Thymus (tissue), 11 donors: ENCODE results near the gene UBE2F. TPM values are rescaled to one million over a fixed set of nuclear protein-coding genes. Genes with fewer than 3 reads are reported as not detected.

Experiments
- DNase-seq, 9 donors: peaks; one replicate each; pipeline ENCODE4 v3.0.0-alpha.2; 2013; ENCODE audit warnings: low spot score in 9 of 9, low read depth in 6 of 9, missing footprints in 1 of 9
- H3K27ac ChIP-seq, 2 donors: one replicate each; pipeline ENCODE4 v1.5.1; 2013; ENCODE audit warnings: control low read depth in 1 of 2, low read depth in 1 of 2, low read length in 1 of 2, mild to moderate bottlenecking in 1 of 2, moderate library complexity in 1 of 2
- H3K27me3 ChIP-seq, 2 donors: one replicate each; pipeline ENCODE4 v1.5.1; 2013; ENCODE audit warnings: low read length in 1 of 2; ENCODE audit not compliant: control insufficient read depth in 2 of 2, insufficient read depth in 1 of 2
- H3K36me3 ChIP-seq, 2 donors: one replicate each; pipeline ENCODE4 v1.5.1; 2013; ENCODE audit warnings: low read length in 1 of 2, mild to moderate bottlenecking in 1 of 2, moderate library complexity in 1 of 2; ENCODE audit not compliant: control insufficient read depth in 2 of 2, insufficient read depth in 2 of 2
- H3K4me1 ChIP-seq, 2 donors: one replicate each; pipeline ENCODE4 v1.5.1; 2013; ENCODE audit warnings: low read length in 2 of 2; ENCODE audit not compliant: control insufficient read depth in 2 of 2, insufficient read depth in 2 of 2
- H3K4me3 ChIP-seq, 2 donors: one replicate each; pipeline ENCODE4 v1.5.1; 2013; ENCODE audit warnings: low read length in 2 of 2, control low read depth in 1 of 2, mild to moderate bottlenecking in 1 of 2
- H3K9me3 ChIP-seq, 2 donors: one replicate each; pipeline ENCODE4 v1.5.1; 2013; ENCODE audit warnings: low read length in 1 of 2, mild to moderate bottlenecking in 1 of 2; ENCODE audit not compliant: control insufficient read depth in 2 of 2, insufficient read depth in 1 of 2
- WGBS: extraction: QIAGEN DNeasy Blood & Tissue Kit; methylation state at CpG from one replicate; pipeline ENCODE4 v1.1.7; 2013; 5-methylcytosine and 5-hydroxymethylcytosine counted together
- polyA plus RNA-seq: library from polyadenylated mRNA; stranded (reverse); fragments of 200-250 nt; gene quantifications from one replicate; pipeline ENCODE4 v1.2.3, GENCODE V29; 2013
- total RNA-seq: library from RNA; stranded (reverse); fragments of 120-200 nt; gene quantifications from one replicate; pipeline ENCODE4 v1.2.4, GENCODE V29; 2013
- donor health status: healthy.

Gene UBE2F
- total and polyA plus RNA-seq, 2 donors: 50.7 to 77.8 TPM

- Histone ChIP-seq H3K27ac (peak overlapping the region in 1 of 2 donors; percentile 12), H3K9me3 (no peaks in the 10 kb centered on the region), H3K27me3 (no peaks in the 10 kb centered on the region), H3K4me3 (no peak overlapping the region), H3K36me3 (peaks cover 3 to 16% of the 10 kb centered on the region in 2 donors), H3K4me1 (peaks cover 7 to 20% of the 10 kb centered on the region in 2 donors)
- 53% methylated on average over 2 of the region's 2 CpGs for WGBS
- peak in 5 of 9 donors; percentile 15 to 50 (median 26) for DNase-seq
These were observed 42.7 kb downstream of the UBE2F start for GRCh38 chr2:238009563-238009962.

GRCh38 chr2:238010572-238010971, 43.8 kb downstream of the UBE2F start:
- peaks cover 3 to 16% of the 10 kb centered on the region in 2 donors for H3K36me3 ChIP-seq
- H3K4me3 ChIP-seq: no peak overlapping the region
- H3K27ac ChIP-seq: peak overlapping the region in 1 of 2 donors; percentile 42
- peaks cover 7 to 15% of the 10 kb centered on the region in 2 donors for H3K4me1 ChIP-seq
- WGBS: 92% methylated on average over 1 of the region's 1 CpG
- no peak for DNase-seq
- H3K9me3 ChIP-seq: no peaks in the 10 kb centered on the region
- H3K27me3 ChIP-seq: no peaks in the 10 kb centered on the region

DNA sequence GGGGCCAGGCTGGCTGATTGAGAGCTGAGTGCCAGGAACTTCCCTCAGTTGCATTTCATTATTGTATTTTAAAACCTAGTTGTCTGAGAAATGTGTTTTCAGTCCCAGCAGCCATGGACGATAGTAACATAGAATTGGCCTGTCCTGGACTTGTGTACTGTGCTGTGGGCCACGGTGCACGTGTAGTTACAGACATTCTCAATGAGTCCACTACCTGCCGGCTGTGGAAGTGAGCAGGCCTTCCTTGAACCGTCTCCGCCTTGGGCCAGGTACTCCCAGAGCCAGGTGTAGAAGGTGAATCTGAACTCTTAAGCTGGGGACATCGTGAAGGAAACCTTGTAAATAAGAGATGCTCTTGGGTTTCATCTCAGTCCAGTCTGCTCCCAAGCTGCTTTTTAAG, 47.0 kb downstream of the UBE2F start:
- no peak overlapping the region for H3K4me3 ChIP-seq
- H3K27me3 ChIP-seq: no peaks in the 10 kb centered on the region
- no peak overlapping the region for H3K27ac ChIP-seq
- peaks cover 7 to 15% of the 10 kb centered on the region in 2 donors for H3K4me1 ChIP-seq
- DNase-seq: no peak
- H3K36me3 ChIP-seq: peaks cover 6 to 20% of the 10 kb centered on the region in 2 donors
- WGBS: 98% methylated on average over 7 of the region's 7 CpGs
- H3K9me3 ChIP-seq: no peaks in the 10 kb centered on the region

- peaks cover 9 to 25% of the 10 kb centered on the region in 2 donors for H3K36me3 ChIP-seq
- no peaks in the 10 kb centered on the region for H3K27me3 ChIP-seq
- peaks cover 0 to 6% of the 10 kb centered on the region in 2 donors for H3K4me1 ChIP-seq
- no peak overlapping the region for H3K4me3 ChIP-seq
- no peak overlapping the region for H3K27ac ChIP-seq
- WGBS: 98% methylated on average over 4 of the region's 4 CpGs
- no peak for DNase-seq
- no peaks in the 10 kb centered on the region for H3K9me3 ChIP-seq
These were observed 48.9 kb downstream of the UBE2F start for GRCh38 chr2:238015705-238016104.

DNA sequence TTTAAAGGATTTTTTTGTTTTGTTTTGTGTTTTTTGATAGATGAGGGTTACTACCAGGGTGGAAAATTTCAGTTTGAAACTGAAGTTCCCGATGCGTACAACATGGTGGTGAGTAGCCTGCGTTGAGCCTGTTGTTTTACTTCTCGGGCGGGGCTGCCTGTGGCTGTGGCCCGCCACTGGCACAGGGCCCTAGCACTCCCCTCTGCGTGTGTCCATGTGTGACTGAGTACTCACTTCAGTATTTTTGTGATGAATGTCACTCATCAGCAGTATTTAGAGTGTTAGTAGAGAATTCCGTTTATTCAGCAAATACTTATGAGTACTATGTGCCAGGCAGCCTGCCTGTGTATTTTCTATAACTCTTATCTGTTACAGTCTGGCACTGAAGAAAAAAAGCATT, 49.7 kb downstream of the UBE2F start:
- Histone ChIP-seq H3K4me3 (no peak overlapping the region), H3K9me3 (no peaks in the 10 kb centered on the region), H3K27ac (no peak overlapping the region), H3K4me1 (peaks cover 0 to 3% of the 10 kb centered on the region in 2 donors), H3K27me3 (no peaks in the 10 kb centered on the region), H3K36me3 (peaks cover 9 to 25% of the 10 kb centered on the region in 2 donors)
- WGBS: 96% methylated on average over 8 of the region's 8 CpGs
- DNase-seq: no peak

DNA sequence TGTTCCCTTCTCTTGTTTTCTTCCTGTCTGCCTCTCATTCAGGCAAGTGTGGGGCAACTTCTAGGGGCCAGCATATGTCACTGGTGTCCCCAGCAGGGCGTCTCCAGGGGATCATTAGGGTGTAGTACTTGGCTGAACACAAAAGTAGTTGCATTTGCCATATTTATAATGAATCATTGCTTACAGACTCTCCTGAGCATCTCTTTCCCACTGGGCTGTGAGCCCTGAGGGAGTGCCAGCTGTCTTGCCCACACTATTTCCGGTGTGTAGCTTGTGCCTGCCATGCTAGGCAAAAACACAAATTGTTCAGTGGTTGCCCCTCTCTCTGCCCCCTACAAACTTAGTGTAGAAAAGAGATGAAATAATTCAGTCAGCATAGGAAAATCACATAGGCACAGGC, 53.1 kb downstream of the UBE2F start:
- no peak overlapping the region for H3K27ac ChIP-seq
- H3K27me3 ChIP-seq: no peaks in the 10 kb centered on the region
- WGBS: 96% methylated on average over 2 of the region's 2 CpGs
- no peak overlapping the region for H3K4me3 ChIP-seq
- no peaks in the 10 kb centered on the region for H3K9me3 ChIP-seq
- H3K4me1 ChIP-seq: peaks cover 0 to 14% of the 10 kb centered on the region in 2 donors
- no peak for DNase-seq
- peaks cover 6 to 18% of the 10 kb centered on the region in 2 donors for H3K36me3 ChIP-seq

GRCh38 chr2:238020816-238021215, 54.0 kb downstream of the UBE2F start:
- H3K27me3 ChIP-seq: no peaks in the 10 kb centered on the region
- 96% methylated on average over 9 of the region's 9 CpGs for WGBS
- no peak overlapping the region for H3K27ac ChIP-seq
- no peaks in the 10 kb centered on the region for H3K9me3 ChIP-seq
- H3K36me3 ChIP-seq: peaks cover 11 to 18% of the 10 kb centered on the region in 2 donors
- no peak overlapping the region for H3K4me3 ChIP-seq
- DNase-seq: no peak
- peaks cover 0 to 14% of the 10 kb centered on the region in 2 donors for H3K4me1 ChIP-seq

- H3K9me3 ChIP-seq: no peaks in the 10 kb centered on the region
- WGBS: 99% methylated on average over 4 of the region's 4 CpGs
- peaks cover 12 to 18% of the 10 kb centered on the region in 2 donors for H3K36me3 ChIP-seq
- H3K4me3 ChIP-seq: no peak overlapping the region
- no peaks in the 10 kb centered on the region for H3K27me3 ChIP-seq
- no peak overlapping the region for H3K27ac ChIP-seq
- peaks cover 0 to 14% of the 10 kb centered on the region in 2 donors for H3K4me1 ChIP-seq
- DNase-seq: no peak
These were observed 54.5 kb downstream of the UBE2F start for GRCh38 chr2:238021327-238021726.

DNA sequence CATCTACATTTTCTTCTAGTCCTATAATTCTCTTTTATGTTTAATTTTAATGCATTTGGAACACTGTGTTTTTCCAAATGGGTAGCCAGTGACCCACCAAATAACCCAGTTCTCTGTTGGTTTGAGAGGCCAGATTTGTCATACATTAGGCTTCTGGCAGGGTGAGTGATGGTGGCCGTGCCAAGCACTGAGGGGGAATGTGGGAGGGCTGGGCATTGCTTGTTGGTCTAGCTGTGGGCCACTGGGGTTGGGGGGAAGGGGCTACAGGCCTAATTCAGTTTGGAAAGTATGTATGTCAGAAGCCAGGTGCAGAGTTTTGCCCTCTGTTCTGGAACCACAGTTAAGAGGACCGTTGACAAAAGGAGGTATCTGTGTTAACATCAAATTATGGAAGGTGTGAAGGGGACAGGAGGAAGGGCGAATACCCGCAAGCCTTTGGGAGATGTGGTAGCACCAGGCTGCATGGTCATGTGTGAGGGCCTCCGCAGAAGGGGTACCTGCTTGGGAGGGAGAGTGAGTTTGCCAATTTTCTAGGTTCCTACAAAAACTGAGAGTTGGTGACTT, 55.9 kb downstream of the UBE2F start:
- peaks cover 13 to 14% of the 10 kb centered on the region in 2 donors for H3K36me3 ChIP-seq
- 87% methylated on average over 5 of the region's 5 CpGs for WGBS
- no peak for DNase-seq
- H3K9me3 ChIP-seq: no peaks in the 10 kb centered on the region
- no peak overlapping the region for H3K4me3 ChIP-seq
- no peaks in the 10 kb centered on the region for H3K27me3 ChIP-seq
- H3K27ac ChIP-seq: no peak overlapping the region
- peaks cover 0 to 18% of the 10 kb centered on the region in 2 donors for H3K4me1 ChIP-seq
